Measurements from ENCODE around the gene ST6GALNAC2. TPM values are rescaled to one million over a fixed set of nuclear protein-coding genes. Genes with fewer than 3 reads are reported as not detected.
A peak's percentile ranks its signal among the peaks of the same experiment; 100 is the strongest.

The ST6GALNAC2 gene
- total and polyA plus RNA-seq, 8 donors, result 1.2 to 17.8 (median 4.7) TPM

DNA sequence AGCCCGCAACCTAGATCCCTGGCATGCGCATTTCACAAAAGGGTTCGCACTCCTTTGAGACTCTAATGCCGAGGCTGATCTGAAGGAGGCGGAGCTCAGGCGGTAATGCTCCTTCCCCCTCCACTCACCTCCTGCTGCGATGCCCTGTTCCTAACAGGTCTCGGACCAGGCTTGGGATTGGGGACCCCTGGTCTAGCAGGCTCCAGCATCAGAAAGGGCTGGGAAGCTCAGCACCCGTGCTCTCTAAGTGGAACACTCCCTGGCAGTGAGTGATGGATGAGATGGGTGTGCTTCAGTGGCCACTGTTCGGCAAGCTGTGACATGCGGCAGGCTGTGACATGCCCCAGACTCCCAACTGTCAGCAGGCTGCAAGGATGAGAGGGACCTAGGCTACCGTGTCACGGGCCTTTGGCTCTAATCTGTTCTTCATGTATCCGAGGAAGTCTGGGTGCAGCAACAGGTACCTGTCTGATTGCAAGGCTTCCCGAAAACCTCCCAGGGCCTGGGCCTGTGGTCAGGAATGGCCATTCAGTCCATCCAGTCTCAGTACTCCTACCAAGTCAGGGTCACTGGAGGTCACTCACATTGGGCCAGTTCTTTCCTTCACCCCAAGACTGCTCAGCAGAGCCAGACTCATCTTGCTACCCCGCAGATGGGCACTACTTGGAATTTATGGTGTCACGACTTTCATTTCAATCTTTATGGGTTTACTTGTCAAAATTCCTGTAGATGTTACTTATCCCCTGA, 1.3 kb upstream of the ST6GALNAC2 start:
- WGBS, 5 donors, result 28 to 44% (median 41%) methylated on average over 15 to 17 of the region's 17 CpGs
- intact Hi-C loops (cut with DNase I; ENCODE audit: low total_unique reads), result no loop called here

DNA sequence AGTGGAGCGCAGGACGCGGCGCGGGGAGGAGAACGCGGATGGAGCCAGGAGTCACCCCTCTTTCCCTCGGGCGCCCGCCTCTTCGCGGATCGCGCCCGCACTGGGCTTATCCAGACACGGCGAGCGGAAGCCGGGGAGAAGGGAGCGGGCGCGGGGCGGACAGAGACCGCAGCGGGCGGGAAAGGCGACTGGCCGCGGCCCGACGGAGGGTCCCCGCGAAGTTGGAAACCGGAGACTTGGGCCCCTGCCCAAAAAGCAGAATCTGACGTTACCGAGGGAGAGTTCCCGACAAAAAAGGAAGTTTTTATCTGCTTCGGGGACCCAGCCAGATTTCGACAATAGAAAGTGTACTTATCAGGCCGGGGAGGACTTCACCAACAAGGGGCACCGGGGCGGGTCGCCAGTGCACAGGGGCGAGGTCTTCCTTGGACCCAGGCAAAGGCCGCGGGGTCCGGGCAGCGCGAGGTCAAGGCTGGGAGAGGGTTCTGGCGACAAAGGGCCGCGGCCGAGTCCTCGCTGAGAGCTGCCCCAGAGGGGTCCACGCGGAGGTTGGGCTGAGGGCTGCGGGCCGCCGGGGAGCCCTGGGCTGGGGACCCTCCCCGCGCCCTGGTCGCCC, 519 bp downstream of the ST6GALNAC2 start:
- WGBS, 5 donors, result 0 to 1% (median 0%) methylated on average over 39 to 62 of the region's 62 CpGs
- Histone ChIP-seq H3K27ac (peak overlapping the region; percentile 74 to 84 (median 78)), H3K9me3 (no peaks in the 10 kb centered on the region), H3K4me1 (peaks cover 13 to 32% (median 28%) of the 10 kb centered on the region in 4 donors), H3K4me3 (peak overlapping the region; percentile 50 to 82 (median 68)), H3K27me3 (peaks cover 0 to 52% (median 22%) of the 10 kb centered on the region in 3 donors), H3K36me3 (no peaks in the 10 kb centered on the region)
- DNase-seq, result peak; percentile 52 to 73
- peak in 1 of 3 donors; percentile 24 for TF ChIP-seq POLR2AphosphoS5 (IDR thresholded peaks at IDR 0.05)
- TF ChIP-seq, protein P1, sequence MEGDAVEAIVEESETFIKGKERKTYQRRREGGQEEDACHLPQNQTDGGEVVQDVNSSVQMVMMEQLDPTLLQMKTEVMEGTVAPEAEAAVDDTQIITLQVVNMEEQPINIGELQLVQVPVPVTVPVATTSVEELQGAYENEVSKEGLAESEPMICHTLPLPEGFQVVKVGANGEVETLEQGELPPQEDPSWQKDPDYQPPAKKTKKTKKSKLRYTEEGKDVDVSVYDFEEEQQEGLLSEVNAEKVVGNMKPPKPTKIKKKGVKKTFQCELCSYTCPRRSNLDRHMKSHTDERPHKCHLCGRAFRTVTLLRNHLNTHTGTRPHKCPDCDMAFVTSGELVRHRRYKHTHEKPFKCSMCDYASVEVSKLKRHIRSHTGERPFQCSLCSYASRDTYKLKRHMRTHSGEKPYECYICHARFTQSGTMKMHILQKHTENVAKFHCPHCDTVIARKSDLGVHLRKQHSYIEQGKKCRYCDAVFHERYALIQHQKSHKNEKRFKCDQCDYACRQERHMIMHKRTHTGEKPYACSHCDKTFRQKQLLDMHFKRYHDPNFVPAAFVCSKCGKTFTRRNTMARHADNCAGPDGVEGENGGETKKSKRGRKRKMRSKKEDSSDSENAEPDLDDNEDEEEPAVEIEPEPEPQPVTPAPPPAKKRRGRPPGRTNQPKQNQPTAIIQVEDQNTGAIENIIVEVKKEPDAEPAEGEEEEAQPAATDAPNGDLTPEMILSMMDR (IDR thresholded peaks at IDR 0.05), result no peak
- intact Hi-C loops (cut with DNase I; ENCODE audit: low total_unique reads), result no loop called here

More for the DNA sequence above, 1.3 kb upstream of the ST6GALNAC2 start:
- Histone ChIP-seq H3K36me3 (no peaks in the 10 kb centered on the region), H3K4me1 (peaks cover 13 to 32% (median 28%) of the 10 kb centered on the region in 4 donors), H3K4me3 (peak overlapping the region in 2 of 4 donors; percentile 78 to 82), H3K27me3 (peaks cover 0 to 59% (median 22%) of the 10 kb centered on the region in 3 donors), H3K9me3 (no peaks in the 10 kb centered on the region), H3K27ac (no peak overlapping the region)
- no peak for TF ChIP-seq POLR2AphosphoS5 (IDR thresholded peaks at IDR 0.05)
- no peak for TF ChIP-seq POLR2A (IDR thresholded peaks at IDR 0.05)
- TF ChIP-seq EP300 (IDR thresholded peaks at IDR 0.05), result no peak
- TF ChIP-seq, protein P1 (IDR thresholded peaks at IDR 0.05), result no peak
- DNase-seq, result no peak

DNA sequence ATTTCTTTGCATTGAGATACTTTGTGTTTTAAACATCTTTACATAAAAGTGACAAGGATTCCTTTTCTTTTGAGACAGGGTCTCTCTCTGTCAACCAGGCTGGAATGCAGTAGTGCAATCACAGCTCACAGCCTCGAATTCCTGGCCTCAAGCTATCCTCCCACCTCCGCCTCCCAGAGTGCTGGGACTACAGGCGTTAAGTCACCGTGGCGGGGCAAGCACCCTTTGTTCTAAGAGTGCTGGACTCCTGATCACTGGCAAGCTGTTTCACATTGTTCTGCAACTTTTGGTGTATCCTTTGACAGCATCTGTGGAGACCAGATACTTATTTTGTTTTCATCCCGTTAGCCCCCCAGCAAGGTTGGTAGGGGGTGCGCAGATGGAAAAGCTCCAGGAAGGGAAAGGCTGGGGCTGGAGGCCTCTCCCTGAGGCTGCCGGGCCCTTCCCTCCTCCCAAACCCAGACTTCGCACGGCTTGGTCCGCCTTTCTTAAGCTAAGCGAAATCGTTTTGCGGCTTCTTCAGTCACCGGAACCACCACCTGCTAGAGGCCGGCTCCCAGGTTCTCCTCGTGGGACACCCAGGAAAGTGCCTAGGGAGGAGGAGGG, 1.1 kb downstream of the ST6GALNAC2 start:
- Histone ChIP-seq H3K9me3 (no peaks in the 10 kb centered on the region), H3K4me1 (peaks cover 13 to 32% (median 28%) of the 10 kb centered on the region in 4 donors), H3K27me3 (peaks cover 0 to 49% (median 22%) of the 10 kb centered on the region in 3 donors), H3K4me3 (peak overlapping the region; percentile 50 to 82 (median 68)), H3K27ac (peak overlapping the region; percentile 12 to 84 (median 77)), H3K36me3 (no peaks in the 10 kb centered on the region)
- no peak for TF ChIP-seq POLR2A (IDR thresholded peaks at IDR 0.05)
- no peak for TF ChIP-seq POLR2AphosphoS5 (IDR thresholded peaks at IDR 0.05)
- TF ChIP-seq EP300 (IDR thresholded peaks at IDR 0.05), result no peak
- TF ChIP-seq, protein P1 (IDR thresholded peaks at IDR 0.05), result no peak
- no peak for DNase-seq
- intact Hi-C loops (cut with DNase I; ENCODE audit: low total_unique reads), result no loop called here
- 15 to 27% (median 23%) methylated on average over 16 to 17 of the region's 17 CpGs for WGBS, 5 donors

DNA sequence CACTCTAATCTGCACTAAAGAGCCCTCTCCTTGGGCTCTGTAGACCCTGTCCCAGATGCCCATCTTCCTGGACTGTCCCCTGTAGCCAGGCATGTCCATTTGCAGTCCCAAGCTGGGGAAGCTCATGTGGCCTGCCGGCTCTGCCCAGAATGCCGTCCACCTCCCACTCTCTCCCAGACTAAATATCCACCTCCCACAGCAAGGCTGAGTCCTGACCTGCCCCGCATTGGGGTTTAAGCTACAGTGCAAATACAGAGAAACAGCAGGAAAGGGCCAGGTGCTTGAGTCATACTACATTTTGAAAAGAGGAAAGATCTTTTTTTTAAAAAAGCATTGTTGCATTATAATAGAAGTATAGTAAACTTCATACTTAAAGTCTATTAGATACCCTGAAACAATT, 3.0 kb downstream of the ST6GALNAC2 start:
- Histone ChIP-seq H3K27me3 (peaks cover 0 to 30% (median 16%) of the 10 kb centered on the region in 3 donors), H3K9me3 (no peaks in the 10 kb centered on the region), H3K36me3 (no peaks in the 10 kb centered on the region), H3K4me3 (no peak overlapping the region), H3K4me1 (peaks cover 17 to 39% (median 32%) of the 10 kb centered on the region in 4 donors), H3K27ac (no peak overlapping the region)
- no peak for DNase-seq
- no peak for TF ChIP-seq POLR2A (IDR thresholded peaks at IDR 0.05)
- TF ChIP-seq, protein P1 (IDR thresholded peaks at IDR 0.05), result no peak
- no peak for TF ChIP-seq POLR2AphosphoS5 (IDR thresholded peaks at IDR 0.05)
- no peak for TF ChIP-seq EP300 (IDR thresholded peaks at IDR 0.05)
- intact Hi-C loops (cut with DNase I; ENCODE audit: low total_unique reads), result no loop called here
- 26 to 44% (median 28%) methylated on average over 3 of the region's 3 CpGs for WGBS, 5 donors

Measured in stomach (tissue), 9 donors.